Measurements from ENCODE around the gene SMYD1.

DNA sequence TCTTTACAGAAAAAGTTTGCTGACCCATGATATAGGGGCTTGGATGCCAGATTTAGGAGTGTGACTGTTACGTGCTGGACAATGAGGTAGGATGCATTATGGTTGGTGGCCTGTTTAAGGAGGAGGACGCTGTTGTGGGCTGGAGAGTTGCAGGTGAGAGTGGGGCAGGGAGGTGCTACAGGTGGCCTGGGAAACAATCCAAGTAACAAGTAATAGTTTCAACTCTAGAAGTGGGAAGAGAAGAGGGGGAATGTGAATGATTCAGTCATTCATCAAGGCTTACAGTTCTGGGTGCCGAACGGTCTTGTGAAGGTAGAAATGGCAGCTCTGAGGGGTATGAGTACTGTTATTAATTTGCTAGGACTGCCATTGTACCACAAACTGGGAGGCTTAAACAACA, 54.1 kb downstream of the SMYD1 start:
- no peak for TF ChIP-seq EZH2 (IDR thresholded peaks at IDR 0.05; ENCODE audit: borderline replicate concordance, low read depth, low read length, severe bottlenecking)
- TF ChIP-seq, protein P1, sequence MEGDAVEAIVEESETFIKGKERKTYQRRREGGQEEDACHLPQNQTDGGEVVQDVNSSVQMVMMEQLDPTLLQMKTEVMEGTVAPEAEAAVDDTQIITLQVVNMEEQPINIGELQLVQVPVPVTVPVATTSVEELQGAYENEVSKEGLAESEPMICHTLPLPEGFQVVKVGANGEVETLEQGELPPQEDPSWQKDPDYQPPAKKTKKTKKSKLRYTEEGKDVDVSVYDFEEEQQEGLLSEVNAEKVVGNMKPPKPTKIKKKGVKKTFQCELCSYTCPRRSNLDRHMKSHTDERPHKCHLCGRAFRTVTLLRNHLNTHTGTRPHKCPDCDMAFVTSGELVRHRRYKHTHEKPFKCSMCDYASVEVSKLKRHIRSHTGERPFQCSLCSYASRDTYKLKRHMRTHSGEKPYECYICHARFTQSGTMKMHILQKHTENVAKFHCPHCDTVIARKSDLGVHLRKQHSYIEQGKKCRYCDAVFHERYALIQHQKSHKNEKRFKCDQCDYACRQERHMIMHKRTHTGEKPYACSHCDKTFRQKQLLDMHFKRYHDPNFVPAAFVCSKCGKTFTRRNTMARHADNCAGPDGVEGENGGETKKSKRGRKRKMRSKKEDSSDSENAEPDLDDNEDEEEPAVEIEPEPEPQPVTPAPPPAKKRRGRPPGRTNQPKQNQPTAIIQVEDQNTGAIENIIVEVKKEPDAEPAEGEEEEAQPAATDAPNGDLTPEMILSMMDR (IDR thresholded peaks at IDR 0.05; ENCODE audit: extremely low read depth in 1 of 2, insufficient read depth in 1 of 2, low read depth in 1 of 2, low read length in 2 of 2): no peak
- TF ChIP-seq POLR2A (IDR thresholded peaks at IDR 0.05; ENCODE audit: low read depth, low read length): no peak
